A673 (cell line): Measurements from ENCODE around the gene BCAS4. TPM values are rescaled to one million over a fixed set of nuclear protein-coding genes. Genes with fewer than 3 reads are reported as not detected.

Experiments
- BruUV-seq: library from RNA; stranded (reverse); fragments of 400-500 nt; replicated peaks from 2 replicates; lab custom pipeline; 2021; lab: Mats Ljungman, UMichigan
- CTCF ChIA-PET: fragments of 300-600 bp; sonication (Branson Sonifier 250); formaldehyde crosslinking; loops from one replicate; lab custom pipeline; 2022; ENCODE audit warnings: antibody characterized with exemption; lab: Charles Lee
- POLR2A ChIA-PET: fragments of 300-600 bp; sonication (Branson Sonifier 250); formaldehyde crosslinking; loops from one replicate; lab custom pipeline; 2022; ENCODE audit warnings: antibody characterized with exemption; ENCODE audit not compliant: low non-redundant PET; lab: Charles Lee
- DNase-seq: peaks from one replicate; pipeline ENCODE4 v3.0.0-alpha.2; 2015; ENCODE audit warnings: low spot score
- H3K27ac ChIP-seq: fragments of 200-600 bp; sonication (generic); 2 replicates; pipeline ENCODE4 v1.5.1; 2016; ENCODE audit warnings: mixed run types, low read depth, mild to moderate bottlenecking, mixed read lengths, antibody characterized with exemption, low read length; ENCODE audit not compliant: poor library complexity, severe bottlenecking
- H3K27me3 ChIP-seq: fragments of 200-600 bp; sonication (generic); replicated peaks from 2 replicates; pipeline ENCODE4 v1.6.1; 2017; ENCODE audit warnings: mixed run types, low read depth, mild to moderate bottlenecking, mixed read lengths, antibody characterized with exemption, low read length; ENCODE audit not compliant: insufficient read depth, poor library complexity
- H3K36me3 ChIP-seq: fragments of 200-600 bp; sonication (generic); 2 replicates; pipeline ENCODE4 v1.6.1; 2016; ENCODE audit warnings: mixed run types, mild to moderate bottlenecking, mixed read lengths, antibody characterized with exemption, low read length; ENCODE audit not compliant: insufficient read depth, poor library complexity, severe bottlenecking
- H3K4me1 ChIP-seq: fragments of 200-600 bp; sonication (generic); 2 replicates; pipeline ENCODE4 v1.6.1; 2017; ENCODE audit warnings: mixed run types, mild to moderate bottlenecking, mixed read lengths, antibody characterized with exemption, low read length; ENCODE audit not compliant: insufficient read depth, poor library complexity, severe bottlenecking
- H3K4me3 ChIP-seq: fragments of 200-600 bp; sonication (generic); 2 replicates; pipeline ENCODE4 v1.5.1; 2016; ENCODE audit warnings: low read depth, mixed run types, mild to moderate bottlenecking, mixed read lengths, low read length; ENCODE audit not compliant: poor library complexity, severe bottlenecking
- H3K9me3 ChIP-seq: fragments of 200-600 bp; sonication (generic); 2 replicates; pipeline ENCODE4 v1.6.1; 2016; ENCODE audit warnings: mixed run types, low read depth, mild to moderate bottlenecking, mixed read lengths, antibody characterized with exemption, low read length; ENCODE audit not compliant: poor library complexity, severe bottlenecking
- CTCF ChIP-seq: fragments of 300-800, 200-600 bp; sonication (generic); conservative IDR thresholded peaks from 2 replicates; pipeline ENCODE4 v1.5.1; 2017; ENCODE audit warnings: low read depth, mild to moderate bottlenecking, antibody characterized with exemption, low read length, moderate library complexity, mixed read lengths
- EZH2 ChIP-seq: fragments of 200-600 bp; sonication (generic); IDR thresholded peaks from 2 replicates; pipeline ENCODE4 v1.6.1; 2017; ENCODE audit warnings: borderline replicate concordance, low read depth, mild to moderate bottlenecking, mixed read lengths, antibody characterized with exemption, low read length; ENCODE audit not compliant: poor library complexity, severe bottlenecking
- intact Hi-C: fragments of 100-400 bp; cut with micrococcal nuclease; formaldehyde crosslinking; loops from one replicate; pipeline ENCODE4 v1.10.0; 2022; ENCODE audit not compliant: unreplicated experiment
- total RNA-seq: library from RNA; stranded (reverse); gene quantifications from 2 replicates; pipeline ENCODE4 v1.2.3, GENCODE V29; 2021

BCAS4 gene
- total RNA-seq, 1 experiment from 2014 or later: 28.4 TPM

DNA sequence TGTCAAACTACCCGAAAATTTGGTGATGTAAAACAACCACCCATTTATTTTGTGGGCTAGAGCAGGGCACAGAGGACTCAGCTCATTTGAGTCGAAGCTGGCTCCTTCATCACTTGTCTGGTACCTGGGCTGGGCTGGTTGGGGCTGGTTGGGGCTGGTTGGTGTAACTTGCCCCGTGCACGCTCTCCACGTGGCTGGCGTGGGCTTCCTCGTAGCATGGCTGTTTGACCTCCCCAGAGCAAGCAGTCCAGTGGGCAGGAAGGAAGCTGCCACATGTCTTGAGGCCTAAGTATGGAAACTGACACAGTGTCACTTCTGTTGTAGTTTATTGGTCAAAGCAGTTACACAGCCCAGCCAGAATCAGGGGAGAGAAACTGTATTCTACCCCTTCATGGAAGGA is 27.1 kb downstream of the BCAS4 start:
- POLR2A ChIA-PET: no interaction called here
- no peak for DNase-seq
- no TSS peak for BruUV-seq
- TF ChIP-seq CTCF: no peak
- no peak for TF ChIP-seq EZH2
- Histone ChIP-seq H3K9me3 (no peaks in the 10 kb centered on the region), H3K27me3 (no peaks in the 10 kb centered on the region), H3K4me1 (peaks cover 8% of the 10 kb centered on the region), H3K4me3 (no peak overlapping the region), H3K36me3 (peaks cover 11% of the 10 kb centered on the region), H3K27ac (no peak overlapping the region)
- intact Hi-C loops: no loop called here
- CTCF ChIA-PET: no interaction called here

GRCh38 chr20:50823319-50823718 is 28.5 kb downstream of the BCAS4 start:
- BruUV-seq: no TSS peak
- intact Hi-C loops: no loop called here
- POLR2A ChIA-PET: no interaction called here

DNA sequence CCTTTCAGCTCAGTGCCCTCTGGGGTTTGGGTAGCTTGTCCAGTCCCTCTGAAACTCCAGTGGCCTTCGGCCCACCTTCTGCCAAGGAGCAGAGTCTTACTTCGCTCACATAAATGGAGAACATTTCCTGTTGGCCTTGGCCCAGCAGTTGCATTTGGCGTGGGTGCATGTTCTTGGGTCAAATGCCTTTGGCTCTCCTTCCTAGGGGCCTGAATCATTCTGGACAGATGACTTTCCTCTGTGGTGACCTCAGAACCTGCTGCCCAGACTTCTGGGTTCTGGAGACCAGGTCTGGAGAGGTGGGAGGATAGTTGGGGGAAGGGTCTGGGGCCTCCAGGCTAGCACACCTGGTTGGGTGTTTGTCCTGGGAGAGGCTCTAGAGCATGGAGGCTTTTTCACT is 29.3 kb downstream of the BCAS4 start:
- Histone ChIP-seq H3K4me3 (no peak overlapping the region), H3K27ac (no peak overlapping the region), H3K36me3 (peaks cover 9% of the 10 kb centered on the region), H3K9me3 (no peaks in the 10 kb centered on the region), H3K4me1 (no peaks in the 10 kb centered on the region), H3K27me3 (no peaks in the 10 kb centered on the region)
- POLR2A ChIA-PET: no interaction called here
- BruUV-seq: no TSS peak
- no peak for DNase-seq
- no peak for TF ChIP-seq EZH2
- TF ChIP-seq CTCF: no peak
- intact Hi-C loops: no loop called here
- CTCF ChIA-PET: interaction anchor here (0.6 kb wide), 1 partner anchor 31 kb away, joined by 6 read pairs; no protein-coding TSS in a partner anchor

More at GRCh38 chr20:50823319-50823718, 28.5 kb downstream of the BCAS4 start:
- CTCF ChIA-PET: no interaction called here
- Histone ChIP-seq H3K27me3 (no peaks in the 10 kb centered on the region), H3K4me1 (peaks cover under 1% of the 10 kb centered on the region), H3K4me3 (no peak overlapping the region), H3K9me3 (no peaks in the 10 kb centered on the region), H3K36me3 (peaks cover 11% of the 10 kb centered on the region), H3K27ac (no peak overlapping the region)
- TF ChIP-seq CTCF (no peak), EZH2 (no peak)
- DNase-seq: no peak
